ENCODE measurements around the gene DIPK1A. TPM values are rescaled to one million over a fixed set of nuclear protein-coding genes. Genes with fewer than 3 reads are reported as not detected.

The DIPK1A gene
- total RNA-seq, 1 donor from 2014 or later = 7.9 TPM

GRCh38 chr1:92859400-92860039 lies 101.7 kb downstream of the DIPK1A start:
- TF ChIP-seq POLR2AphosphoS5 (IDR thresholded peaks at IDR 0.05; ENCODE audit: insufficient read depth in 1 of 2, low read depth in 1 of 2) (no peak), CTCF (IDR thresholded peaks at IDR 0.05) (no peak), POLR2A (IDR thresholded peaks at IDR 0.05) (no peak)
- H3K36me3 ChIP-seq = no peaks in the 10 kb centered on the region
- H3K4me1 ChIP-seq = no peaks in the 10 kb centered on the region
- H3K27ac ChIP-seq = no peak overlapping the region
- no peaks in the 10 kb centered on the region for H3K27me3 ChIP-seq
- intact Hi-C loops (cut with DNase I) = loop anchor here (2.0 kb wide), 1 partner anchor 135 kb away; no protein-coding TSS in a partner anchor
- DNase-seq (ENCODE audit: extremely low spot score in 2 of 2) = no peak
- peak overlapping the region; percentile 9 to 15 for H3K4me3 ChIP-seq
- H3K9me3 ChIP-seq = no peaks in the 10 kb centered on the region

DNA sequence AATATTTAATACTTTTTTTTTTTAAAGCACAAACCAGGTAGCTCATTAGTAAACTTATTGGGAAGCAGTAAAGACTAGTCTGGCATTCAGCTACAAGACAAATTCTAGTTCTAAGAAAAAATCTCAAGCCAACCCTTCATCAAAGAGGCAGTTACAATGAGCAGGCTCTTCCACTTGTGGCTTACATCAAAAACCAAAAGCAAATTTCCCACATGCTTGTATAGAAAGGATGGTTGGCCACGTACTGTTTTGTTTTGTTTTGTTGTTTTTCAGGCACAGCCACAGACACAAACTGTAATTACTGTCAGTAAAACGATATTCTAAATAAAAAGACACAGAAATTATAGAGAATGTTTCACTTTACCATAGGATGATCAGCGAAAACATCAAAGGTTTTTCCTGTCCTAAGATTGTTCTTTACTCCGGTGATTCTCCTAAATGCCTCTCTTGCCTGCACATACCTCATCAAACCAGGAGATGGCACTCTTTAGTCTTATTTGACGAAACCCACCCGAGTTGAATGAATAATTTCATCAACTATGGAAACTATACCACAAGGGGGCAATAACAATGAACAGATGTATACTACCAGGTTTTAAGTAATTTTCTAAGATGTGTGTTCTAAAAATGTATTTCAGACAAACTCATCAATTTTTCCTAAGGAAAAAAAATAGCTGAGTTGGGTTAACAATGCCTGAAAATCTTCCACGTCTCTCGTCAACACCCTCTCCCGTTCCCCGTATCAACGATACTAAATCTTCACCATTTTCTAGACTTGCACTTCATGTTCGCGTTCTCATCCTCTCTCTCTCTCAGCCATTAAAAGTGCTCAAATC lies 102.5 kb downstream of the DIPK1A start:
- TF ChIP-seq POLR2AphosphoS5 (IDR thresholded peaks at IDR 0.05; ENCODE audit: insufficient read depth in 1 of 2, low read depth in 1 of 2) (peak in 1 of 2 donors; percentile 82), CTCF (IDR thresholded peaks at IDR 0.05) (peak; percentile 92 to 99 (median 99)), POLR2A (IDR thresholded peaks at IDR 0.05) (no peak)
- DNase-seq (ENCODE audit: extremely low spot score in 2 of 2) = no peak
- Histone ChIP-seq H3K4me1 (no peaks in the 10 kb centered on the region), H3K27me3 (no peaks in the 10 kb centered on the region), H3K27ac (no peak overlapping the region), H3K36me3 (no peaks in the 10 kb centered on the region), H3K4me3 (peak overlapping the region; percentile 9 to 15), H3K9me3 (no peaks in the 10 kb centered on the region)
- intact Hi-C loops (cut with DNase I) = loop anchor here (2.0 kb wide), 1 partner anchor 136 kb away; no protein-coding TSS in a partner anchor

DNA sequence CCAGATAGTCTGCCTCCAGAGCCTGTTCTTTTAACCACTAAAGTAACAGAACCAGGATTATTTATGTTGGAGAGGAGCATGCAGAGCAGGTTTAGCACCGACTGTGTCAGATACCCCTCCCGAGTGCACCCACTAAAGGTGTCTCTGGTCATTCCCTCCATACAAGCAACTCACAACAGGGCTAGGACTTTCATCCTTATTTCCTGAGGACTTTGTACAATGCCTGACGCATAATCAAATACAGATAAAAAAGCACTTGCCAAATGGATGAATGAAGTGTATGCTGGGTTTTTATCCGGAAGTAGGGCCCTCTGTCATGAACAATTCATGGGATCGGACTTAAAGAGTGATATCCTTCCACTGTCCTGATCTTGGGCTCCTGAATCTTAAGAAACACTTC lies 103.4 kb downstream of the DIPK1A start:
- DNase-seq (ENCODE audit: extremely low spot score in 2 of 2) = no peak
- no peaks in the 10 kb centered on the region for H3K36me3 ChIP-seq
- no peak overlapping the region for H3K4me3 ChIP-seq
- no peak overlapping the region for H3K27ac ChIP-seq
- H3K9me3 ChIP-seq = no peaks in the 10 kb centered on the region
- TF ChIP-seq POLR2AphosphoS5 (IDR thresholded peaks at IDR 0.05; ENCODE audit: insufficient read depth in 1 of 2, low read depth in 1 of 2) (no peak), CTCF (IDR thresholded peaks at IDR 0.05) (no peak), POLR2A (IDR thresholded peaks at IDR 0.05) (no peak)
- intact Hi-C loops (cut with DNase I) = loop anchor here (2.0 kb wide), 1 partner anchor 137 kb away; no protein-coding TSS in a partner anchor
- H3K27me3 ChIP-seq = no peaks in the 10 kb centered on the region
- no peaks in the 10 kb centered on the region for H3K4me1 ChIP-seq

DNA sequence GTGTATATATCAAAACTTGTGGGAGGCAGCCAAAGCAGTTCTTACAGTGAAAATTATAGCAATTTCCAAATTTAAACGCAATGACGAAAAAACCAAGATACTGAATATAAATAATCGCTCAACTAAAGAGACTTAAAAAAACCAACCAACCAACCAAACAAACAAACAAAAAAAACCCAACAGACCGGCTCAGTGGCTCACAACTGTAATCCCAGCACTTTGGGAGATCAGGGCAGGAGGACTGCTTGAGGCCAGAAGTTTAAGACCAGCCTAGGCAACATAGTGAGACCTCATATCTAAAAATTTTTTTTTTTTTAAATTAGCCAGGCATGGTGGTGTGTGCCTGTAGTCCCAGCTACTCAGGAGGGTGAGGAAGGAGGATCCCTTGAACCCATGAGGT lies 106.0 kb downstream of the DIPK1A start:
- Histone ChIP-seq H3K27me3 (no peaks in the 10 kb centered on the region), H3K4me1 (no peaks in the 10 kb centered on the region), H3K27ac (no peak overlapping the region), H3K9me3 (no peaks in the 10 kb centered on the region), H3K4me3 (no peak overlapping the region), H3K36me3 (no peaks in the 10 kb centered on the region)
- intact Hi-C loops (cut with DNase I) = no loop called here
- no peak for DNase-seq (ENCODE audit: extremely low spot score in 2 of 2)
- TF ChIP-seq POLR2AphosphoS5 (IDR thresholded peaks at IDR 0.05; ENCODE audit: insufficient read depth in 1 of 2, low read depth in 1 of 2) (no peak), CTCF (IDR thresholded peaks at IDR 0.05) (no peak), POLR2A (IDR thresholded peaks at IDR 0.05) (no peak)
